Myocyte (in vitro differentiated cells): ENCODE results near the gene FAM114A2. TPM values are rescaled to one million over a fixed set of nuclear protein-coding genes. Genes with fewer than 3 reads are reported as not detected.
A peak's percentile ranks its signal among the peaks of the same experiment; 100 is the strongest.

ENCODE experiments used
- DNase-seq: peaks from one replicate; pipeline ENCODE4 v3.0.0-alpha.2; 2012; ENCODE audit warnings: low read depth
- total RNA-seq: library from RNA; depleted of rRNA; stranded (reverse); fragments of >200 nt; gene quantifications from 2 replicates; pipeline ENCODE4 v1.2.3, GENCODE V29; 2014

Gene FAM114A2
- total RNA-seq, 1 donor from 2014 or later, result 19.4 TPM

GRCh38 chr5:153987301-153987700, 51.4 kb downstream of the FAM114A2 start:
- no peak for DNase-seq

GRCh38 chr5:153985498-153985897, 53.2 kb downstream of the FAM114A2 start:
- DNase-seq, result no peak

GRCh38 chr5:153983885-153984284, 54.8 kb downstream of the FAM114A2 start:
- DNase-seq, result no peak

- DNase-seq, result no peak
Observed at GRCh38 chr5:153981905-153982605, 56.7 kb downstream of the FAM114A2 start.

- DNase-seq, result no peak
Observed at GRCh38 chr5:153979028-153979783, 59.5 kb downstream of the FAM114A2 start.

- no peak for DNase-seq
Observed at GRCh38 chr5:153974813-153975163, 63.9 kb downstream of the FAM114A2 start.

GRCh38 chr5:153974131-153974812, 64.4 kb downstream of the FAM114A2 start:
- peak; percentile 66 for DNase-seq

GRCh38 chr5:153972240-153972639, 66.5 kb downstream of the FAM114A2 start:
- no peak for DNase-seq

GRCh38 chr5:153970496-153970895, 68.2 kb downstream of the FAM114A2 start:
- no peak for DNase-seq

GRCh38 chr5:153969563-153969895, 69.2 kb downstream of the FAM114A2 start:
- DNase-seq, result no peak

- no peak for DNase-seq
Observed at GRCh38 chr5:153968761-153969562, 69.7 kb downstream of the FAM114A2 start.

- peak; percentile 84 for DNase-seq
Observed at GRCh38 chr5:153964880-153965645, 73.6 kb downstream of the FAM114A2 start.

GRCh38 chr5:153964191-153964879, 74.4 kb downstream of the FAM114A2 start:
- no peak for DNase-seq

GRCh38 chr5:153960269-153961215, 78.2 kb downstream of the FAM114A2 start:
- peak; percentile 45 for DNase-seq

GRCh38 chr5:153959134-153959957, 79.4 kb downstream of the FAM114A2 start:
- peak; percentile 64 for DNase-seq

GRCh38 chr5:153957205-153957604, 81.5 kb downstream of the FAM114A2 start:
- no peak for DNase-seq

- DNase-seq, result no peak
Observed at GRCh38 chr5:153953411-153953810, 85.3 kb downstream of the FAM114A2 start.

- peak; percentile 32 for DNase-seq
Observed at GRCh38 chr5:153952893-153953292, 85.8 kb downstream of the FAM114A2 start.
